Astrocyte (in vitro differentiated cells and primary cell): ENCODE measurements around the gene THEM5. TPM values are rescaled to one million over a fixed set of nuclear protein-coding genes. Genes with fewer than 3 reads are reported as not detected.

Source experiments
- DNase-seq: peaks from one replicate; pipeline ENCODE4 v3.0.0-alpha.2; 2010; ENCODE audit warnings: low read depth
- FAIRE-seq: peaks from 2 replicates; lab custom pipeline; 2011; peaks lifted over from hg19 to GRCh38; lab: Jason Lieb, UNC
- H2AFZ ChIP-seq: 2 replicates; pipeline ENCODE4 v1.6.0; 2012; ENCODE audit warnings: low read depth, low read length, inconsistent platforms
- H3K27ac ChIP-seq: 2 replicates; pipeline ENCODE4 v1.5.1; 2011; ENCODE audit warnings: low read depth, low read length, inconsistent platforms
- H3K27me3 ChIP-seq: 2 replicates; pipeline ENCODE4 v1.6.0; 2011; ENCODE audit warnings: low read length, inconsistent platforms; ENCODE audit not compliant: insufficient read depth
- H3K36me3 ChIP-seq: 2 replicates; pipeline ENCODE4 v1.5.1; 2011; ENCODE audit warnings: low read length, inconsistent platforms; ENCODE audit not compliant: insufficient read depth
- H3K4me1 ChIP-seq: 2 replicates; pipeline ENCODE4 v1.5.1; 2011; ENCODE audit warnings: low read length, inconsistent platforms; ENCODE audit not compliant: insufficient read depth
- H3K4me2 ChIP-seq: 2 replicates; pipeline ENCODE4 v1.6.0; 2012; ENCODE audit warnings: low read length, inconsistent platforms
- H3K4me3 ChIP-seq: 2 replicates; pipeline ENCODE4 v1.5.1; 2011; ENCODE audit warnings: low read depth, mild to moderate bottlenecking, low read length, inconsistent platforms; ENCODE audit not compliant: insufficient read depth
- H3K79me2 ChIP-seq: 2 replicates; pipeline ENCODE4 v1.6.0; 2012; ENCODE audit warnings: mild to moderate bottlenecking, low read length, inconsistent platforms; ENCODE audit not compliant: insufficient read depth
- H3K9ac ChIP-seq: 2 replicates; pipeline ENCODE4 v1.6.0; 2012; ENCODE audit warnings: mild to moderate bottlenecking, low read length, inconsistent platforms
- H3K9me3 ChIP-seq: 2 replicates; pipeline ENCODE4 v1.5.1; 2012; ENCODE audit warnings: low read depth, mild to moderate bottlenecking, low read length, inconsistent platforms; ENCODE audit not compliant: insufficient read depth
- H4K20me1 ChIP-seq: 2 replicates; pipeline ENCODE4 v1.6.0; 2012; ENCODE audit warnings: low read length, inconsistent platforms; ENCODE audit not compliant: insufficient read depth
- H3K27ac Mint-ChIP-seq: one replicate; pipeline ENCODE4 v1.8.0; 2021; ENCODE audit warnings: mild to moderate bottlenecking, mixed read lengths; ENCODE audit not compliant: unreplicated experiment
- H3K27me3 Mint-ChIP-seq: one replicate; pipeline ENCODE4 v1.8.0; 2021; ENCODE audit warnings: low read depth, mixed read lengths; ENCODE audit not compliant: unreplicated experiment
- H3K36me3 Mint-ChIP-seq: one replicate; pipeline ENCODE4 v1.8.0; 2021; ENCODE audit warnings: low read depth, mixed read lengths; ENCODE audit not compliant: unreplicated experiment
- H3K4me1 Mint-ChIP-seq: one replicate; pipeline ENCODE4 v1.8.0; 2021; ENCODE audit warnings: low read depth, mixed read lengths; ENCODE audit not compliant: unreplicated experiment
- H3K4me3 Mint-ChIP-seq: one replicate; pipeline ENCODE4 v1.8.0; 2021; ENCODE audit warnings: mild to moderate bottlenecking, moderate library complexity, mixed read lengths; ENCODE audit not compliant: unreplicated experiment
- H3K9me3 Mint-ChIP-seq: one replicate; pipeline ENCODE4 v1.8.0; 2021; ENCODE audit warnings: mild to moderate bottlenecking, mixed read lengths; ENCODE audit not compliant: unreplicated experiment
- EZH2 ChIP-seq: IDR thresholded peaks from 2 replicates; pipeline ENCODE4 v1.6.1; 2012; ENCODE audit warnings: mild to moderate bottlenecking, low read length, inconsistent platforms; ENCODE audit not compliant: insufficient read depth
- total RNA-seq: library from RNA; stranded (reverse); gene quantifications from 2 replicates; pipeline ENCODE4 v1.2.1, GENCODE V29; 2021
- TF ChIP-seq, protein P1 (sequence below): IDR thresholded peaks from 2 replicates; pipeline ENCODE4 v1.5.1; 2011; ENCODE audit warnings: low read depth, mild to moderate bottlenecking, inconsistent platforms, low read length, moderate library complexity; ENCODE audit not compliant: insufficient read depth

Gene THEM5
- total RNA-seq, 1 donor from 2014 or later, result not detected

DNA sequence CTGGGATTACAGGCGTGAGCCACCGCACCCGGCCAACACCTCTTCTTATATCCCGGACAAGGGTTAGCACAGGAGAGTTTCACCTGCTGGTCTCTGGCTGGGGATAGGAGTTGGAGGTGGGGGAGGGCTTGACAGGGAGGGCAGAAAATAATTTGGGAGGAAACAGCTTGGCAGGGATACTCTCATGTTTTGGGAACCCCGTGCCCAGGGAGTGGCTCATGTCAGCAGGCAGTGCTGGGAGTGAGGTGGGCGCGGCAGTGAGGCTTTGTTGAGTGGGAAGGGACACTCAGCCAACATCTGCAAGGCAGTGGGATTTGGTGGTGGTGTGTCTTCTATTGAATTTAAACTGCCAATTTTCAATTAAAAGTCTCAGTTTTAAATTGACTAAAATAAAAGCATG, 1.1 kb upstream of the THEM5 start:
- H3K79me2 ChIP-seq, result no peaks in the 10 kb centered on the region
- no peak overlapping the region for H3K27ac ChIP-seq
- no peak overlapping the region for H3K9ac ChIP-seq
- Mint-ChIP-seq H3K4me1 (peaks cover 15% of the 10 kb centered on the region), H3K4me3 (no peak overlapping the region), H3K27ac (no peak overlapping the region), H3K36me3 (no peaks in the 10 kb centered on the region), H3K27me3 (peaks cover 36% of the 10 kb centered on the region), H3K9me3 (peaks cover 2% of the 10 kb centered on the region)
- peaks cover 20% of the 10 kb centered on the region for H3K27me3 ChIP-seq
- no peak for DNase-seq
- H3K4me3 ChIP-seq, result no peak overlapping the region
- no peak overlapping the region for H2AFZ ChIP-seq
- no peaks in the 10 kb centered on the region for H3K4me1 ChIP-seq
- H3K9me3 ChIP-seq, result no peaks in the 10 kb centered on the region
- H4K20me1 ChIP-seq, result no peaks in the 10 kb centered on the region
- H3K4me2 ChIP-seq, result no peak overlapping the region
- H3K36me3 ChIP-seq, result no peaks in the 10 kb centered on the region
- TF ChIP-seq EZH2, result no peak
- TF ChIP-seq, protein P1, sequence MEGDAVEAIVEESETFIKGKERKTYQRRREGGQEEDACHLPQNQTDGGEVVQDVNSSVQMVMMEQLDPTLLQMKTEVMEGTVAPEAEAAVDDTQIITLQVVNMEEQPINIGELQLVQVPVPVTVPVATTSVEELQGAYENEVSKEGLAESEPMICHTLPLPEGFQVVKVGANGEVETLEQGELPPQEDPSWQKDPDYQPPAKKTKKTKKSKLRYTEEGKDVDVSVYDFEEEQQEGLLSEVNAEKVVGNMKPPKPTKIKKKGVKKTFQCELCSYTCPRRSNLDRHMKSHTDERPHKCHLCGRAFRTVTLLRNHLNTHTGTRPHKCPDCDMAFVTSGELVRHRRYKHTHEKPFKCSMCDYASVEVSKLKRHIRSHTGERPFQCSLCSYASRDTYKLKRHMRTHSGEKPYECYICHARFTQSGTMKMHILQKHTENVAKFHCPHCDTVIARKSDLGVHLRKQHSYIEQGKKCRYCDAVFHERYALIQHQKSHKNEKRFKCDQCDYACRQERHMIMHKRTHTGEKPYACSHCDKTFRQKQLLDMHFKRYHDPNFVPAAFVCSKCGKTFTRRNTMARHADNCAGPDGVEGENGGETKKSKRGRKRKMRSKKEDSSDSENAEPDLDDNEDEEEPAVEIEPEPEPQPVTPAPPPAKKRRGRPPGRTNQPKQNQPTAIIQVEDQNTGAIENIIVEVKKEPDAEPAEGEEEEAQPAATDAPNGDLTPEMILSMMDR, result no peak
- FAIRE-seq, result no peak

DNA sequence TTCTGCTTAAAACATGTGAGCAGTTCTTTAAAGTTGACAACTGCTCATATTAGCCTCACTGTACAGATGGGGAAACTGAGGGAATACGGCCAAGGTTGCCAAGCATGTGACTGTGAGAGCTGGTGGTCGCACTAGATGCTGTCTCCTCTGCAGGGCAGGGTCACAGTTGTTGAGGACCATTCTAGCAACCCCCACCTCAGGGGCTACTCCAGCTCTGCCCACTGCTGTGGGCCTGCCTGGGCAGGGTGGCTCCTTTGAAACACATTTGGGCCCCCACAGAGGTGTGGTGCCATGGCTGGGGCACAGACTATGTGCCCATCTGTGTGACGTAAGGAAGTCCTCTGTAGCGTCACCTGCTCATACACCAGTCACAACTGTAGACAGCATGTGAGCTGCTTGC, 779 bp downstream of the THEM5 start:
- Mint-ChIP-seq H3K4me1 (peaks cover 10% of the 10 kb centered on the region), H3K27me3 (peaks cover 42% of the 10 kb centered on the region), H3K27ac (no peak overlapping the region), H3K4me3 (no peak overlapping the region), H3K9me3 (no peaks in the 10 kb centered on the region), H3K36me3 (no peaks in the 10 kb centered on the region)
- Histone ChIP-seq H3K27me3 (peaks cover 28% of the 10 kb centered on the region), H3K9me3 (no peaks in the 10 kb centered on the region), H2AFZ (no peak overlapping the region), H3K4me2 (no peak overlapping the region), H3K4me1 (no peaks in the 10 kb centered on the region), H3K9ac (no peak overlapping the region), H3K79me2 (no peaks in the 10 kb centered on the region), H4K20me1 (no peaks in the 10 kb centered on the region), H3K4me3 (no peak overlapping the region), H3K27ac (no peak overlapping the region), H3K36me3 (no peaks in the 10 kb centered on the region)
- FAIRE-seq, result no peak
- no peak for DNase-seq
- TF ChIP-seq, protein P1, result no peak
- TF ChIP-seq EZH2, result no peak

DNA sequence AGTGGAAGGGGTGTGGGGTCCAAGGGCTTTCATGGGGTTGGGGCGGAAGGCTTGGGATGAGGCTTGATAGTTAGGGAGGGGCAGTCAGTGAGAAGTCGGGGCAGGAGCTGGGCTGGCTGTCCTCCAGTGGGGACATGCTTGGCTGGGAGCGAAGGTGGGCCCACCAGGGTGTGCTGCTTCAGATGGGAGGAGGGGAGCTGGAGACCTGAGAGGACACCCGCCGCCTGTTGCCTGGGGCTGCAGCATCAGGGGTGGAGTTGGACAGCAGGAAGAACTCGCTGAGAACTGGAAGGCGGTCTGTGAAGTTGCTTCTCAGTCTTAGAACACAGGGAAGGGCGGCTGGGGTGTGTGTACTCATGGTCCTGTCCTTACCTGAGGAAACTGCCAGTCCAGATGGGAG, 1.6 kb downstream of the THEM5 start:
- TF ChIP-seq, protein P1, result no peak
- TF ChIP-seq EZH2, result no peak
- H3K27ac ChIP-seq, result no peak overlapping the region
- no peak for FAIRE-seq
- Mint-ChIP-seq H3K27ac (no peak overlapping the region), H3K4me3 (no peak overlapping the region), H3K27me3 (peaks cover 45% of the 10 kb centered on the region), H3K36me3 (no peaks in the 10 kb centered on the region), H3K9me3 (no peaks in the 10 kb centered on the region), H3K4me1 (peaks cover 10% of the 10 kb centered on the region)
- H3K4me2 ChIP-seq, result no peak overlapping the region
- DNase-seq, result no peak
- no peaks in the 10 kb centered on the region for H3K4me1 ChIP-seq
- peaks cover 28% of the 10 kb centered on the region for H3K27me3 ChIP-seq
- no peak overlapping the region for H2AFZ ChIP-seq
- no peak overlapping the region for H3K9ac ChIP-seq
- no peaks in the 10 kb centered on the region for H3K36me3 ChIP-seq
- H3K79me2 ChIP-seq, result no peaks in the 10 kb centered on the region
- H3K9me3 ChIP-seq, result no peaks in the 10 kb centered on the region
- no peaks in the 10 kb centered on the region for H4K20me1 ChIP-seq
- no peak overlapping the region for H3K4me3 ChIP-seq
